HL-60/S4 (cell line): ENCODE results near the gene RBMS3.
"Not testable (repeated sequence)": the region's sequence is repeated elsewhere in the genome, so short reads cannot be mapped to it uniquely, and the experiment has no call there.

Source experiments
- in situ Hi-C: fragments of 300-500 bp; cut with MboI; formaldehyde crosslinking; loops from 2 replicates; pipeline ENCODE4 v1.14.3; 2022; ENCODE audit warnings: low sequenced_read_pairs

RBMS3 gene

DNA sequence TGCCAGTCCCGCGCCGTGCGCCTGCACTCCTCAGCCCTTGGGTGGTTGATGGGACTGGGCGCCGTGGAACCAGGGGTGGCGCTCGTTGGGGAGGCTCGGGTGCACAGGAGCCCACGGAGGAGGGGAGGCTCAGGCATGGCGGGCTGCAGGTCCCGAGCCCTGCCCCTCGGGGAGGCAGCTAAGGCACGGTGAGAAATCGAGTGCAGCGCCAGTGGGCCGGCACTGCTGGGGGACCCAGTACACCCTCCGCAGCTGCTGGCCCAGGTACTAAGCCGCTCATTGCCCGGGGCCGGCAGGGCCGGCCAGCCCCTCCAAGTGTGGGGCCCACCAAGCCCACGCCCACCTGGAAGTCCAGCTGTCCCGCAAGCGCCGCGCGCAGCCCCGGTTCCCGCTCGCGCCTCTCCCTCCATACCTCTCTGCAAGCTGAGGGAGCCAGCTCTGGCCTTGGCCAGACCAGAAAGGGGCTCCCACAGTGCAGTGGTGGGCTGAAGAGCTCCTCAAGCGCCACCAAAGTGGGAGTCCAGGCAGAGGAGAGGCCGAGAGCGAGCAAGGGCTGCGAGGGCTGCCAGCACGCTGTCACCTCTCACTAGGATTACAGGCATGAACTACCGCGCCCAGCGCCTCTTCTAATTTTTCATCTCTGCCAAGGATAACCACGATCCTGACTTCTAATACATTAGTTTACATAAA, 192.8 kb downstream of the RBMS3 start:
- in situ Hi-C loops: not testable (repeated sequence)

GRCh38 chr3:29475305-29475840, 194.5 kb downstream of the RBMS3 start:
- in situ Hi-C loops: no loop called here

GRCh38 chr3:29475854-29476253, 195.0 kb downstream of the RBMS3 start:
- in situ Hi-C loops: no loop called here

DNA sequence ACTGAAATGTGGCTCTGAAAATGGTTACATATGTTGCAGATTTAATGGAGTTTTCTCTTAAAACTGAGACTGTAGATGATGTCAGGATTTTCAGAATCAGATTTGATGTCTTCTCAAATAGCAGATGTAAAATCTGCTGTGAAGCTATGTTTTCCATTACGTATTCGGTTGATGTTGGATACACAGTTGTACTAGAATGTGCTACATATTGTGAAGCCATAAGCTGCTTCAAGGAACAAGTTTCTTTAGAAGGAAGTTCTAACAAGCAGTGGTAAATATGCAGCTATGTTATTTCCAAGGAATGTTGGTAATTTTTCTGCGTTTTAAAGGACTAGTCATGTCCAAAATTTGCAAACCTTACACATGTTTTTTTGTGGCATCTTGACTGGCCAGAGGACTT, 197.7 kb downstream of the RBMS3 start:
- in situ Hi-C loops: no loop called here

DNA sequence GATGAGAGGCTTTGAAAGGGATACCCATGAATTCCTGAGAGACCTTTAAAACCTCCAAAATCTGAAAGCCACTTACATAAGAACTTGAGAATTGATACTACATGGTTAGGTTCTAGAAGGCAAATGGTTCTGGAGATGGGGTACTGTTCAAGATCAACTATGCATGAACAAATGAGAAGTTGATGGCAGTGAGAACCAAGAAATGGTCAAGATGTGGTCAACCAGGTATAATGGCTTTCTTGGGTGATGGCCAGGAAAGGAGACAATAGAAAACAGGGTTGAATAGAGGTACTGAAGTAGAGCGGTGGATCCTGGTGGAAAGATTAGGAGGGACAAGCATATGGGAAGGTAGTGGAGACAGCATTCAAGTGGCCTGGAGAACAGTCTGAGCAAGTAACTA, 200.4 kb downstream of the RBMS3 start:
- in situ Hi-C loops: no loop called here

GRCh38 chr3:29481969-29482767, 201.3 kb downstream of the RBMS3 start:
- in situ Hi-C loops: no loop called here

- in situ Hi-C loops: no loop called here
Observed at GRCh38 chr3:29484633-29485032, 203.8 kb downstream of the RBMS3 start.

DNA sequence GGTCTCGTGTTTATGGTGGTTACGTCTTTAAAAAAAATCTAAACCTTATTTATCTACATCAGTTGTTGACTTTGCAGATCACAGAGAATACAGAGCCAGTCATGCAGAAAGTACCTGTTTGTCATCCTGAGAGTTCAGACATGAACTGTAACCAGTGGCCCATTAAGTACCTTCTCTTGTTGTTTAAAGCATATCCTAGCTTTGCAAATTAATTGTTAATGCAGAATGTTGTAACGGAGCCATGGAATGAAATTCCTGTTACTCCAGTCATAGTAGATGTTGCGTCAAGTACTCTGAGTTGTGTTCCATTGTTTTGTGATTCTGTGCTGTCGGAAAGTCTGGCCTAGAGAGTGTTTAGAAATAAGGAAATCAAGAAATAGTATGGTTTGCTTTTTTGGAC, 205.2 kb downstream of the RBMS3 start:
- in situ Hi-C loops: no loop called here

- in situ Hi-C loops: no loop called here
Observed at GRCh38 chr3:29486917-29487316, 206.0 kb downstream of the RBMS3 start.

DNA sequence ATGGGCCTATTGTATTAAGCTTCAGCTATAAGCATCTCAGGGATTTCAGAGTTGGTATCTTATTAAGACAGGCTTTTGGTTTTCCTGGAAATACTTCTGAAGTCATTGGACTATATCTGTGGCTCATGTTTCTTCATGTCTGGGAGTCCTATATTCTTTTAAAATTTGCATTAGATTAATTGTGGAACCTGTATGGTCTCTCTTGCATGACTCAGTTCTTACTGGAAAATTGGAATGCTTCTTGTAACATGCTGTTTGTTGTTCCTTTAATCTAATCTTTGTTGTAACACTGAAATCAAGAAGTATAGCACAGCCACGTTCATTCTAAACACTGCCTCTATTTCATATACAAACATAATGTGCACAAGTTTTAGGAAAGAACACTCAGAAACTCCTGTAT, 208.1 kb downstream of the RBMS3 start:
- in situ Hi-C loops: no loop called here

- in situ Hi-C loops: no loop called here
Observed at GRCh38 chr3:29493109-29493508, 212.2 kb downstream of the RBMS3 start.

GRCh38 chr3:29494305-29495036, 213.6 kb downstream of the RBMS3 start:
- in situ Hi-C loops: no loop called here

GRCh38 chr3:29497282-29497681, 216.4 kb downstream of the RBMS3 start:
- in situ Hi-C loops: no loop called here

GRCh38 chr3:29502771-29503170, 221.9 kb downstream of the RBMS3 start:
- in situ Hi-C loops: no loop called here

DNA sequence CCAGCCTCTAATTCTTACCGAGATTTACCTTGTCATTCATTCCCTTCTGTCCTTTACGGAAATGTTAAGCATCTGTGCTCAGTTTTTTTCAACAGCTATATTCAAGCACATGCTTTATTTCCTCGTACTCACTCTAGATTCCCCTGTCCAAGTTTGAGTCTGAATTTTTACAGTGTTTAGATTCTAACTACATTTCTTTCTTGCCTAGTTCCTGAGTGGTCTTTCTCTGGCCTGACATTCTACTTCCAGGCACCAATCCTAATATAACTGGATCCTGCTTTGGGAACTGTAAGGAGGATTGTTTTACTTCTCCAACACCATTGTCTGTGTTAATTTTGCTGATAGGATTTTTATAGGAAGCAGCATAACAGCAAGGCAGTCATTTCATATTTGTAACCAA, 222.4 kb downstream of the RBMS3 start:
- in situ Hi-C loops: no loop called here

GRCh38 chr3:29503958-29504357, 223.1 kb downstream of the RBMS3 start:
- in situ Hi-C loops: no loop called here

DNA sequence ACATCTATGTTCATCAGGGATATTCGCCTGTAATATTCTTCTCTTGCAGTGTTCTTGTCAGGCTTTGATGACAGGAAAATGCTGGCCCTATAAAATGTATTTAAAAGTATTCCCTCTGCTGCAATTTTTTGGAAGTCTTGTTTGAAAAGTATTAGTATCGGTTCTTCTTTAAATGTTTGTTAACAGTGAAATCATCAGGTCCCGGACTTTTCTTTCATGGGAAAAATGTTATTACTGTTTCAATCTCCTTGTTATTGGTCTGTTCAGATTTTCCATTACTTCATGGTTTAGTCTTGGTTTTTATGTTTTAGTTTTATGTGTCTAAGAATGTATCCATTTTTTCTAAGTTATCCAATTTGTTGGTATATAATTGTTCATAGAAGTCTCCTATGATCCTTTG, 225.6 kb downstream of the RBMS3 start:
- in situ Hi-C loops: no loop called here

DNA sequence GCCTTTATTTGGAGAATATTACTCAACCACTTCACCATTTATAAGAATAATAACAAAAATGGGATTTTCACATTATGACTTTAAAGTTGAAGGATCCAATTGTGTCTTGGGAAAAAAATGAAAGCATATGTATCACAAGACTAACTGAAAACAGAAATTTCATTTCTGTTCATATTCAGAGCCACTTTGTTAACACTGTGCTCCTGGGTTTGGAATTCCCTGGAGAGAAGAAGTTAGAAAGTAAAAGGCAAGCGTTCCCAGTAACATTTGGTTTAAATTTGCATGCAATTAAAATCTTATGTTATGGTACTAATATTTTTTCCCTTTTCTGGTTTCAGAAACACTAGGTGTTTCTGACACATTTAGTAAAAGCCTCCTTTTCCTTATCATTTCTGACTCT, 230.8 kb downstream of the RBMS3 start:
- in situ Hi-C loops: no loop called here

GRCh38 chr3:29512641-29513040, 231.8 kb downstream of the RBMS3 start:
- in situ Hi-C loops: no loop called here

GRCh38 chr3:29513236-29513635, 232.4 kb downstream of the RBMS3 start:
- in situ Hi-C loops: no loop called here

DNA sequence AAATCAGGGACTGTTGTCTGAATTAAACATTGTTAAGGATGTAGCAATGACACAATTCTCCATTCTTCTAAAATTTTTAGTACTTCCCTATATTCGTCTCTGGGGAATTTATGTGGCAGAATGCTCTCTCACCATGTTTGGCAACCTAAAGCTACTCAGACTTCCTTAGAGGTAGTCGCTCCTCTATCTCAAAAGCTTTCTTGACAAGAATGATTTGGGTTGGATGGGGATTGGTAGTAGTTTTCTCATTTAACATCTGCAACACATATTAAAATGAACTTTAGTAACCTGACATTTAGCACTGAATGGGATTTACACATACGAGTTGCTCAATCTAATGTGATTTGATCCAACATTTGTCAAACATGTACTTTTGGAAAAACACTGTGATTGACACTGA, 233.3 kb downstream of the RBMS3 start:
- in situ Hi-C loops: no loop called here

GRCh38 chr3:29514912-29515311, 234.0 kb downstream of the RBMS3 start:
- in situ Hi-C loops: no loop called here
